Fibroblast of pulmonary artery (primary cell): ENCODE results near the gene IFI27L2.

Experiments used
- DNase-seq: peaks from one replicate; pipeline ENCODE4 v3.0.0-alpha.2; 2010; ENCODE audit warnings: low read depth
- H3K4me3 ChIP-seq: replicated peaks from 2 replicates; pipeline ENCODE4 v1.5.1; 2011; ENCODE audit warnings: low read depth, mild to moderate bottlenecking, control low read depth, low read length, moderate library complexity
- TF ChIP-seq, protein P1 (sequence below): IDR thresholded peaks from 2 replicates; pipeline ENCODE4 v1.5.1; 2011; ENCODE audit warnings: mild to moderate bottlenecking, control low read depth, low read length, inconsistent platforms; ENCODE audit errors: missing control alignments

The IFI27L2 gene

DNA sequence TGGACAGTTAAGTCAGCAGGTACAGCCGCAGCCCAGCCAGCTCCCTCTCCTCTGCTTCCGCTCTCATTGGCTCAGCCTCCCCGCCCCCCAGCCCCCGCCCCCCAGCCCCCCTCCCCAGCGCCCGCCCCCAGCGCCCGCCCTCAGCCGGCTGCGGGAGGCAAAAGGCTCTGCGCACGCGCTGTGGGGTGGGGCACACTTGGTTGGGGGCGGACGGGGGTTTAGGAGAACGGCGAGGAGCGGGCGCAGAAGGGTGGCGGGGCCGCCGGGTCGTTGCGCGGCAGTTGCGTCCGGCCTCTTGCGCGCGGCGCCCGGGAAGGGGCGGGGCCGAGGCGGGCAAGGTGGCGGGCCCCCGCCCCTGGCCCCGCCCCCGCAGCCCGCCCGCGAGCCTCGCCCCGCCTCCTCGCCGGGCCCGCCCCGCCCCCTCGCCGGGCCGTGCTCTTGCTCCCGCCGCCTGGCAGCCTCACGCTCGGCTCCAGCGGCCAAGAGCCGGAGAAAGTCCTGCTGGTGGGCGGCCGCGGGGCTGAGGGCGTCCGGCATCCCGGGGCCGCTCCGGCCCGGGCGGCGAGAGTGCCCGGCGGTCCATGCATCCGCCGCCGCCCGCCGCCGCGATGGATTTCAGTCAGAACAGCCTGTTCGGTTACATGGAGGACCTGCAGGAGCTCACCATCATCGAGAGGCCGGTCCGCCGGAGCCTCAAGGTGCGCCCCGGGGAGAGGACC, 44.6 kb upstream of the IFI27L2 start, which contains the start of gene PPP4R4:
Gene PPP4R4 (plus strand): TSS at position 438 of the 719 bp plus-strand sequence. CDS start 144 bp downstream, at position 582.
- TF ChIP-seq, protein P1, sequence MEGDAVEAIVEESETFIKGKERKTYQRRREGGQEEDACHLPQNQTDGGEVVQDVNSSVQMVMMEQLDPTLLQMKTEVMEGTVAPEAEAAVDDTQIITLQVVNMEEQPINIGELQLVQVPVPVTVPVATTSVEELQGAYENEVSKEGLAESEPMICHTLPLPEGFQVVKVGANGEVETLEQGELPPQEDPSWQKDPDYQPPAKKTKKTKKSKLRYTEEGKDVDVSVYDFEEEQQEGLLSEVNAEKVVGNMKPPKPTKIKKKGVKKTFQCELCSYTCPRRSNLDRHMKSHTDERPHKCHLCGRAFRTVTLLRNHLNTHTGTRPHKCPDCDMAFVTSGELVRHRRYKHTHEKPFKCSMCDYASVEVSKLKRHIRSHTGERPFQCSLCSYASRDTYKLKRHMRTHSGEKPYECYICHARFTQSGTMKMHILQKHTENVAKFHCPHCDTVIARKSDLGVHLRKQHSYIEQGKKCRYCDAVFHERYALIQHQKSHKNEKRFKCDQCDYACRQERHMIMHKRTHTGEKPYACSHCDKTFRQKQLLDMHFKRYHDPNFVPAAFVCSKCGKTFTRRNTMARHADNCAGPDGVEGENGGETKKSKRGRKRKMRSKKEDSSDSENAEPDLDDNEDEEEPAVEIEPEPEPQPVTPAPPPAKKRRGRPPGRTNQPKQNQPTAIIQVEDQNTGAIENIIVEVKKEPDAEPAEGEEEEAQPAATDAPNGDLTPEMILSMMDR = no peak
- peak; percentile 82 for DNase-seq
- H3K4me3 ChIP-seq = peak within 1 kb of the TSS; percentile 57

DNA sequence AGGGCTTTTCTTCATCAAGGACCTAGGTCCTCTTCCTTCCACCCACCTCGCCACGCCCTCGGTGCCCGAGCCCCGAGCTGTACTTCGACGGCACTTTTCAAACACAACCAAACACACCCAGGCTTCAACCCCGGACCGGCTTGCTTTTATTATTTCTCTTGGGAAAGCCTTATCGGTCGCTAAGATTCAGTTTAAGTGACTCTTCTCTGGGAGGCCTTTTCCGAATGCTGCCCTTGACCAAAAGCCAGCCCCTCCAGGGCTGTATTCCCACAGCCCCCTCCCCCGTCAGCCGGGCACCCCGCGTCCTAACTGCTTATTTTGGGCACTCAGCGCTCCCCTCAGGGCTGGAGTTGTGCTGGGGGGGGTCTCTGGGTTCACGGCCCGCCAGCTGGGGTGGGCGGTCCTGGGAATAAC, 44.1 kb upstream of the IFI27L2 start:
- TF ChIP-seq, protein P1 = no peak
- no peak for DNase-seq
- peak overlapping the region; percentile 57 for H3K4me3 ChIP-seq

- no peak for DNase-seq
- H3K4me3 ChIP-seq = no peak overlapping the region
- TF ChIP-seq, protein P1 = no peak
These were observed 43.1 kb upstream of the IFI27L2 start for GRCh38 chr14:94172545-94172944.

- DNase-seq = no peak
- TF ChIP-seq, protein P1 = no peak
- no peak overlapping the region for H3K4me3 ChIP-seq
These were observed 41.8 kb upstream of the IFI27L2 start for GRCh38 chr14:94171208-94171607.

GRCh38 chr14:94170136-94170535, 40.7 kb upstream of the IFI27L2 start:
- DNase-seq = no peak
- TF ChIP-seq, protein P1 = no peak
- no peak overlapping the region for H3K4me3 ChIP-seq

- TF ChIP-seq, protein P1 = no peak
- no peak overlapping the region for H3K4me3 ChIP-seq
- no peak for DNase-seq
These were observed 36.3 kb upstream of the IFI27L2 start for GRCh38 chr14:94165744-94166143.
